Endothelial cell of umbilical vein (primary cell): Measurements from ENCODE around the gene TRIM65. TPM values are rescaled to one million over a fixed set of nuclear protein-coding genes. Genes with fewer than 3 reads are reported as not detected.

Experiments
- BruUV-seq: library from RNA; stranded (reverse); fragments of 400-500 nt; replicated peaks from 2 replicates; lab custom pipeline; 2021; lab: Mats Ljungman, UMichigan
- CTCF ChIA-PET: fragments of 300-600, 350-600 bp; sonication (Branson Sonifier 250); formaldehyde crosslinking; loops from one replicate; lab custom pipeline; 2021; ENCODE audit warnings: antibody characterized with exemption, inconsistent platforms; lab: Charles Lee
- POLR2A ChIA-PET: fragments of 300-600, 350-600 bp; sonication (Branson Sonifier 250); formaldehyde crosslinking; loops from one replicate; lab custom pipeline; 2021; ENCODE audit warnings: antibody characterized with exemption, inconsistent platforms; lab: Charles Lee
- DNase-seq: peaks from one replicate; pipeline ENCODE4 v3.0.0-alpha.2; 2011; ENCODE audit warnings: low read depth, low spot score
- FAIRE-seq: peaks from 2 replicates; lab custom pipeline; 2011; peaks lifted over from hg19 to GRCh38; lab: Jason Lieb, UNC
- H2AFZ ChIP-seq: 2 replicates; pipeline ENCODE4 v1.6.0; 2012; ENCODE audit warnings: low read depth, low read length, control low read depth, inconsistent platforms
- H3K27ac ChIP-seq: 2 replicates; pipeline ENCODE4 v1.5.1; 2011; ENCODE audit warnings: low read depth, mild to moderate bottlenecking, control low read depth, low read length, moderate library complexity; ENCODE audit not compliant: insufficient read depth
- H3K27me3 ChIP-seq, 2 experiments: 2 replicates each; pipeline versions ENCODE4 v1.6.0 to v1.6.1; 2011; ENCODE audit warnings: low read length in 2 of 2, mixed read lengths in 1 of 2; ENCODE audit not compliant: control insufficient read depth in 2 of 2, insufficient read depth in 2 of 2
- H3K36me3 ChIP-seq, 2 experiments: 2 replicates in 1 of 2; 3 replicates in 1 of 2; pipeline ENCODE4 v1.5.1; 2011; ENCODE audit warnings: low read length in 2 of 2, mild to moderate bottlenecking in 1 of 2, moderate library complexity in 1 of 2; ENCODE audit not compliant: control insufficient read depth in 2 of 2, insufficient read depth in 2 of 2; ENCODE audit errors: extremely low read depth in 1 of 2
- H3K4me1 ChIP-seq: 3 replicates; pipeline ENCODE4 v1.5.1; 2011; ENCODE audit warnings: mild to moderate bottlenecking, low read length; ENCODE audit not compliant: control insufficient read depth, insufficient read depth; ENCODE audit errors: extremely low read depth
- H3K4me2 ChIP-seq: 2 replicates; pipeline ENCODE4 v1.6.1; 2011; ENCODE audit warnings: low read length, control low read depth, mixed read lengths; ENCODE audit not compliant: insufficient read depth
- H3K4me3 ChIP-seq, 3 experiments: fragments of 200-600 bp in 1 of 3; sonication (generic), shearing (Covaris generic) in 1 of 3; replicated peaks in 1 of 3; 2 replicates each; pipeline ENCODE4 v1.5.1; 2011 to 2016; ENCODE audit warnings: control low read depth in 3 of 3, low read length in 3 of 3, mild to moderate bottlenecking in 2 of 3, inconsistent platforms in 1 of 3, low read depth in 1 of 3, moderate library complexity in 1 of 3; ENCODE audit not compliant: insufficient read depth in 1 of 3
- H3K79me2 ChIP-seq: 2 replicates; pipeline ENCODE4 v1.6.0; 2012; ENCODE audit warnings: low read length, inconsistent platforms; ENCODE audit not compliant: control insufficient read depth, insufficient read depth
- H3K9ac ChIP-seq: replicated peaks from 2 replicates; pipeline ENCODE3; 2011; ENCODE audit warnings: low read length, control low read depth; ENCODE audit not compliant: insufficient read depth; ENCODE audit errors: extremely low read depth
- H3K9me1 ChIP-seq: replicated peaks from 3 replicates; pipeline ENCODE4 v1.6.0; 2011; ENCODE audit warnings: mild to moderate bottlenecking, low read length; ENCODE audit not compliant: control insufficient read depth, insufficient read depth; ENCODE audit errors: extremely low read depth
- H3K9me3 ChIP-seq: replicated peaks from 2 replicates; pipeline ENCODE4 v1.5.1; 2012; ENCODE audit warnings: low read length, inconsistent platforms; ENCODE audit not compliant: control insufficient read depth, insufficient read depth
- H4K20me1 ChIP-seq: replicated peaks from 2 replicates; pipeline ENCODE3; 2011; ENCODE audit warnings: mild to moderate bottlenecking, low read length; ENCODE audit not compliant: control insufficient read depth, insufficient read depth; ENCODE audit errors: extremely low read depth
- GATA2 ChIP-seq: IDR thresholded peaks from 2 replicates; pipeline ENCODE4 v1.7.0; 2011; ENCODE audit warnings: low read depth, mild to moderate bottlenecking, moderate library complexity, mixed read lengths, low read length; ENCODE audit not compliant: insufficient read length, insufficient read depth
- MAX ChIP-seq: IDR thresholded peaks from 2 replicates; pipeline ENCODE4 v1.6.1; 2011; ENCODE audit not compliant: insufficient read depth, insufficient read length
- MYC ChIP-seq: IDR thresholded peaks from one replicate; pipeline ENCODE4 v1.6.1; 2011; ENCODE audit warnings: mild to moderate bottlenecking, low read depth, low read length
- POLR2A ChIP-seq: IDR thresholded peaks from 2 replicates; pipeline ENCODE4 v1.6.1; 2012; ENCODE audit warnings: low read depth, mild to moderate bottlenecking, control low read depth, low read length
- POLR2AphosphoS5 ChIP-seq: IDR thresholded peaks from 2 replicates; pipeline ENCODE4 v1.6.1; 2012; ENCODE audit warnings: low read depth, mild to moderate bottlenecking, control low read depth, low read length, moderate library complexity; ENCODE audit not compliant: insufficient read depth
- dilution Hi-C: fragments of 300-500 bp; cut with MboI; formaldehyde crosslinking; loops from one replicate; pipeline ENCODE4 v1.15.0; 2019; ENCODE audit warnings: low sequenced_read_pairs; ENCODE audit not compliant: extremely low pct_ligation_motif_present
- intact Hi-C: fragments of 100-400 bp; cut with micrococcal nuclease; formaldehyde crosslinking; loops from one replicate; pipeline ENCODE4 v1.10.0; 2022
- polyA plus RNA-seq, 4 experiments: library from polyadenylated mRNA; depleted of rRNA in 3 of 4; stranded (reverse) in 3 of 4; unstranded in 1 of 4; fragments of >200 nt; gene quantifications; 2 replicates each; pipeline versions ENCODE4 v1.2.1 to v1.2.3, GENCODE V29; 2011 to 2012; ENCODE audit warnings: missing spikeins in 1 of 4
- total RNA-seq: library from RNA; stranded (reverse); gene quantifications from 2 replicates; pipeline ENCODE4 v1.2.3, GENCODE V29; 2021

Gene TRIM65
- total and polyA plus RNA-seq, 2 donors (not counting 3 experiments of a cell fraction or from before 2014, with no cell fraction given), result 19.3 to 33.5 TPM

GRCh38 chr17:75893305-75894048 lies 3.3 kb downstream of the TRIM65 start:
- FAIRE-seq (no peak), DNase-seq (no peak)
- dilution Hi-C loops (no loop called here), intact Hi-C loops (no loop called here)
- Histone ChIP-seq H3K4me3 (no peak overlapping the region), H3K27ac (no peak overlapping the region), H2AFZ (no peak overlapping the region), H3K4me1 (peaks cover 11% of the 10 kb centered on the region), H4K20me1 (no peaks in the 10 kb centered on the region), H3K9ac (no peak overlapping the region), H3K9me1 (no peaks in the 10 kb centered on the region), H3K4me2 (no peak overlapping the region), H3K9me3 (no peaks in the 10 kb centered on the region), H3K79me2 (peaks cover 22% of the 10 kb centered on the region), H3K27me3 (no peaks in the 10 kb centered on the region), H3K36me3 (peaks cover 0 to 15% of the 10 kb centered on the region in 2 experiments)
- TF ChIP-seq POLR2A (peak; percentile 10), MYC (no peak)
- no TSS peak for BruUV-seq
- ChIA-PET POLR2A (no interaction called here), CTCF (interaction anchor here (1.1 to 1.9 kb wide), 3 partner anchors 9 to 110 kb away, joined by 3 to 4 read pairs (median 3); no protein-coding TSS in a partner anchor)

- no peak overlapping the region for H3K27ac ChIP-seq
- dilution Hi-C loops, result no loop called here
- peaks cover 22% of the 10 kb centered on the region for H3K79me2 ChIP-seq
- FAIRE-seq (no peak), DNase-seq (no peak)
- peaks cover 11% of the 10 kb centered on the region for H3K4me1 ChIP-seq
- CTCF ChIA-PET, result interaction anchor here (0.5 to 1.9 kb wide), 4 partner anchors 8 to 109 kb away, joined by 3 to 4 read pairs (median 3); no protein-coding TSS in a partner anchor
- no peak overlapping the region for H3K4me3 ChIP-seq
- no peaks in the 10 kb centered on the region for H3K27me3 ChIP-seq
- H2AFZ ChIP-seq, result no peak overlapping the region
- H4K20me1 ChIP-seq, result no peaks in the 10 kb centered on the region
- intact Hi-C loops, result no loop called here
- no peaks in the 10 kb centered on the region for H3K9me1 ChIP-seq
- H3K9ac ChIP-seq, result no peak overlapping the region
- BruUV-seq, result no TSS peak
- H3K9me3 ChIP-seq, result no peaks in the 10 kb centered on the region
- no peak overlapping the region for H3K4me2 ChIP-seq
- peaks cover 0 to 15% of the 10 kb centered on the region in 2 experiments for H3K36me3 ChIP-seq
- POLR2A ChIA-PET, result no interaction called here
- TF ChIP-seq POLR2AphosphoS5 (peak; percentile 8), POLR2A (no peak), GATA2 (no peak), MAX (no peak)
Observed at GRCh38 chr17:75892556-75893224, 4.1 kb downstream of the TRIM65 start.
